ENCODE data around the gene CCR7. TPM values are rescaled to one million over a fixed set of nuclear protein-coding genes. Genes with fewer than 3 reads are reported as not detected.
A peak's percentile ranks its signal among the peaks of the same experiment; 100 is the strongest.

CCR7 gene
- total and polyA plus RNA-seq, 2 of the 4 experiments (the other 2 are of a cell fraction): 0.14 to 0.36 TPM

DNA sequence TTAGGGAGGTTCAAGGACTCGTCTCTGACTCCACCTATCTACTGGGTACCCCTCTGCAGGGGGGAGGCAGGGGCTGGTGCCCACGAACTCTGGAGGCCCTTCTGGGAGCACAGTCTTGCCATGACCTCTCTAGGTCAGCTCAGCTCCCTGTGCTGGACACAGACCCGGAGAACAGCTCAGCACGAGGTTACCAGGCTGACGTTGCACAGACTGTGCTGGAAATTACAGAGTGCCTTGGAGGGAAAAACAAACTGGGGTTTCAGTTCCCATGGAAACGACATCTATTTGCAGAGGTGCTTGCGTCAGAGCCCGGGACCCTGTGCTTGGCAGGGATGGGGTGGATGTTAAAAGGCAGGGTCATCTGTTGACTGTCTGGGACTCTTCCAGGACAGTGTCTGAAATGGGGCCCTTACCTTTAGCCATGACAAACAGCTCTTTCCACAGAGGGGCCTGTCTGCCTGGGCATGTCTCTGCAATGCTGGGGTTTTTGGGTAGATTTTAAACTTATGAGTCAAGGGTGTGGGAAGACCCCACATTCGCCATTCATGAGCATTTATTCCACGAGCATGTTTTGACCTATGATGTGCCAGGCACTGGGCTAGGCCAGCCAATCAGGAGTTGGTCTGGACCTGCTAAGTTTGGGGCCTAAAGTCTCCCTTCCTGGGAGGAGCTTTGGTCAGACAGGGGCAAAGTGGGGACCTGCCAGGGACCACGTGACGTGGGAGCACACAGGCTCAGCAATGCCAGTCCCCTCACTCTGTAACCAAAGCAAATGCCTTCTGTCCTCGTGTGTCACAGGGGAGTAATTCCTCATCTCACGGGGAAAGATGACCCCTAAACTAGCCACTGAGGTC is 22.5 kb downstream of the CCR7 start:
- no peaks in the 10 kb centered on the region for H4K20me1 ChIP-seq (ENCODE audit: insufficient read depth, low read length)
- H3K9me3 ChIP-seq (ENCODE audit: control insufficient read depth, insufficient read depth, low read length): no peaks in the 10 kb centered on the region
- intact Hi-C loops (cut with micrococcal nuclease): loop anchor here (1.0 kb wide), 1 partner anchor 9 kb away; no protein-coding TSS in a partner anchor
- H4K91ac ChIP-seq (ENCODE audit: insufficient read depth, low read depth, low read length): peak overlapping the region; percentile 100
- H2BK20ac ChIP-seq (ENCODE audit: low read depth, low read length): peak overlapping the region; percentile 100
- DNase-seq (peak; percentile 99), ATAC-seq (ENCODE audit: low read depth) (peak; percentile 93)
- peaks cover 0 to 24% of the 10 kb centered on the region in 2 experiments; a peak in 3 of 4 replicates for H3K79me1 ChIP-seq (ENCODE audit: low read depth in 1 of 2, low read length in 2 of 2)
- peak overlapping the region; percentile 95 for H3K27ac ChIP-seq (ENCODE audit: insufficient read depth, low read length)
- H2AFZ ChIP-seq (replicated peaks; ENCODE audit: low read length, poor library complexity): peak overlapping the region; percentile 90
- H3K27me3 ChIP-seq (ENCODE audit: control insufficient read depth, insufficient read depth, low read length): no peaks in the 10 kb centered on the region
- 0% methylated on average over 1 of the region's 14 CpGs; no CpG with 5 or more reads in 1 of the 2 experiments for WGBS, 2 experiments (ENCODE audit: extremely low coverage in 2 of 2, insufficient read length in 1 of 2)
- H3K36me3 ChIP-seq (ENCODE audit: control insufficient read depth, insufficient read depth, low read length): no peaks in the 10 kb centered on the region
- dilution Hi-C loops (cut with HindIII; ENCODE audit: low sequenced_read_pairs, unreplicated experiment): no loop called here
- peak overlapping the region; percentile 93 for H3K18ac ChIP-seq (ENCODE audit: low read depth, low read length)
- peak overlapping the region; percentile 54 for H3K56ac ChIP-seq (ENCODE audit: extremely low read depth, insufficient read depth, low read length)
- peak overlapping the region; percentile 100 for H2BK120ac ChIP-seq (ENCODE audit: low read depth, low read length)
- peak overlapping the region; percentile 98 for H2BK15ac ChIP-seq (ENCODE audit: low read depth, low read length)
- peak overlapping the region; percentile 80 for H3K23ac ChIP-seq (ENCODE audit: low read depth, low read length)
- ChIA-PET POLR2A (ENCODE audit: unreplicated experiment) (interaction anchor here (0.9 to 1.5 kb wide), 2 partner anchors 8 to 26 kb away, joined by 4 to 5 read pairs; no protein-coding TSS in a partner anchor), CTCF (interaction anchor here (0.9 to 1.1 kb wide), 2 partner anchors 67 to 94 kb away, joined by 3 read pairs; no protein-coding TSS in a partner anchor)
- peak overlapping the region; percentile 100 for H2AK5ac ChIP-seq (ENCODE audit: low read depth, low read length)
- H2BK5ac ChIP-seq (ENCODE audit: low read depth, low read length, poor library complexity, severe bottlenecking): peak overlapping the region; percentile 83
- H3K9ac ChIP-seq (ENCODE audit: low read depth, low read length): peak overlapping the region; percentile 32
- peaks cover 61% of the 10 kb centered on the region for H3K9me1 ChIP-seq (ENCODE audit: insufficient read depth, low read length)
- peak overlapping the region; percentile 97 to 99 for H4K8ac ChIP-seq (ENCODE audit: low read depth in 2 of 2, low read length in 2 of 2)
- peak overlapping the region; percentile 86 for H2AK9ac ChIP-seq (replicated peaks; ENCODE audit: low read depth, low read length, poor library complexity)
- H3K14ac ChIP-seq (replicated peaks; ENCODE audit: low read depth, low read length): peak overlapping the region; percentile 100
- peak overlapping the region; percentile 100 for H3K4ac ChIP-seq (ENCODE audit: low read depth, low read length)
- in situ Hi-C loops (cut with MboI; ENCODE audit: low sequenced_read_pairs): no loop called here
- peak overlapping the region; percentile 92 for H4K5ac ChIP-seq (ENCODE audit: low read depth, low read length)
- peaks cover 38% of the 10 kb centered on the region for H3K4me1 ChIP-seq (ENCODE audit: control insufficient read depth, insufficient read depth, low read length)
- no TSS peak for BruUV-seq (replicated peaks)
- no peak overlapping the region for H3K4me2 ChIP-seq (ENCODE audit: low read depth, low read length)
- no peak overlapping the region for H3K4me3 ChIP-seq (ENCODE audit: insufficient read depth, low read depth, low read length)
- TF ChIP-seq SMC3 (IDR thresholded peaks at IDR 0.05; ENCODE audit: low read depth, low read length) (no peak), RFX5 (IDR thresholded peaks at IDR 0.05; ENCODE audit: low read depth, low read length) (no peak), MAZ (IDR thresholded peaks at IDR 0.05; ENCODE audit: borderline replicate concordance, low read depth, low read length) (peak; percentile 66; the same call in 1 of the 2 replicates), MXI1 (IDR thresholded peaks at IDR 0.05; ENCODE audit: borderline replicate concordance, low read depth, low read length) (peak; percentile 76; the same call in 1 of the 2 replicates), CEBPB (IDR thresholded peaks at IDR 0.05; ENCODE audit: low read depth, low read length) (peak; percentile 89), RAD21 (IDR thresholded peaks at IDR 0.05; ENCODE audit: low read length) (peak; percentile 5; the same call in 1 of the 2 replicates), RCOR1 (IDR thresholded peaks at IDR 0.05; ENCODE audit: insufficient replicate concordance, low read length) (peak; percentile 13), POLR2A (IDR thresholded peaks at IDR 0.05; ENCODE audit: low read depth, low read length) (peak; percentile 73), CHD1 (IDR thresholded peaks at IDR 0.05; ENCODE audit: low read depth, low read length) (no peak; the same call in 1 of the 2 replicates), BHLHE40 (IDR thresholded peaks at IDR 0.05; ENCODE audit: low read depth, low read length) (peak; percentile 71; the same call in 1 of the 2 replicates), NFE2L2 (IDR thresholded peaks at IDR 0.05; ENCODE audit: low read depth, low read length) (peak; percentile 27; the same call in 1 of the 2 replicates), FOS (IDR thresholded peaks at IDR 0.05; ENCODE audit: low read depth, low read length) (peak; percentile 85)
- TF ChIP-seq, protein P1, sequence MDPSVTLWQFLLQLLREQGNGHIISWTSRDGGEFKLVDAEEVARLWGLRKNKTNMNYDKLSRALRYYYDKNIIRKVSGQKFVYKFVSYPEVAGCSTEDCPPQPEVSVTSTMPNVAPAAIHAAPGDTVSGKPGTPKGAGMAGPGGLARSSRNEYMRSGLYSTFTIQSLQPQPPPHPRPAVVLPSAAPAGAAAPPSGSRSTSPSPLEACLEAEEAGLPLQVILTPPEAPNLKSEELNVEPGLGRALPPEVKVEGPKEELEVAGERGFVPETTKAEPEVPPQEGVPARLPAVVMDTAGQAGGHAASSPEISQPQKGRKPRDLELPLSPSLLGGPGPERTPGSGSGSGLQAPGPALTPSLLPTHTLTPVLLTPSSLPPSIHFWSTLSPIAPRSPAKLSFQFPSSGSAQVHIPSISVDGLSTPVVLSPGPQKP (IDR thresholded peaks at IDR 0.05; ENCODE audit: borderline replicate concordance, low read depth, low read length): no peak
- TF ChIP-seq, protein P2, sequence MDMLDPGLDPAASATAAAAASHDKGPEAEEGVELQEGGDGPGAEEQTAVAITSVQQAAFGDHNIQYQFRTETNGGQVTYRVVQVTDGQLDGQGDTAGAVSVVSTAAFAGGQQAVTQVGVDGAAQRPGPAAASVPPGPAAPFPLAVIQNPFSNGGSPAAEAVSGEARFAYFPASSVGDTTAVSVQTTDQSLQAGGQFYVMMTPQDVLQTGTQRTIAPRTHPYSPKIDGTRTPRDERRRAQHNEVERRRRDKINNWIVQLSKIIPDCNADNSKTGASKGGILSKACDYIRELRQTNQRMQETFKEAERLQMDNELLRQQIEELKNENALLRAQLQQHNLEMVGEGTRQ (IDR thresholded peaks at IDR 0.05; ENCODE audit: low read depth, low read length): peak; percentile 81

Measured in IMR-90 (cell line).